GM12865 (cell line): Measurements from ENCODE around the gene B3GALNT2.

Experiments used
- DNase-seq: peaks from one replicate; pipeline ENCODE4 v3.0.0; 2010; ENCODE audit warnings: low read depth
- H3K4me3 ChIP-seq: 2 replicates; pipeline ENCODE4 v1.5.1; 2011; ENCODE audit warnings: mild to moderate bottlenecking, low read depth, low read length, control low read depth
- CTCF ChIP-seq: IDR thresholded peaks from 2 replicates; pipeline ENCODE4 v1.5.1; 2011; ENCODE audit warnings: low read length, control low read depth, low read depth, inconsistent platforms; ENCODE audit not compliant: insufficient read depth; ENCODE audit errors: missing control alignments

The B3GALNT2 gene

GRCh38 chr1:235533476-235534168, 29.4 kb upstream of the B3GALNT2 start:
- no peak overlapping the region for H3K4me3 ChIP-seq
- no peak for TF ChIP-seq CTCF
- no peak for DNase-seq

- TF ChIP-seq CTCF: no peak
- DNase-seq: no peak
- no peak overlapping the region for H3K4me3 ChIP-seq
Observed at GRCh38 chr1:235532360-235532759, 28.1 kb upstream of the B3GALNT2 start.

GRCh38 chr1:235527196-235527814, 23.1 kb upstream of the B3GALNT2 start:
- no peak for TF ChIP-seq CTCF
- DNase-seq: no peak
- H3K4me3 ChIP-seq: no peak overlapping the region

- no peak overlapping the region for H3K4me3 ChIP-seq
- DNase-seq: no peak
- no peak for TF ChIP-seq CTCF
Observed at GRCh38 chr1:235525314-235525713, 21.1 kb upstream of the B3GALNT2 start.

GRCh38 chr1:235516862-235517446, 12.7 kb upstream of the B3GALNT2 start:
- H3K4me3 ChIP-seq: no peak overlapping the region
- DNase-seq: peak; percentile 55
- TF ChIP-seq CTCF: no peak

- no peak for DNase-seq
- H3K4me3 ChIP-seq: no peak overlapping the region
- no peak for TF ChIP-seq CTCF
Observed at GRCh38 chr1:235515844-235516512, 11.7 kb upstream of the B3GALNT2 start.
